Keratinocyte (primary cell): Measurements from ENCODE around the gene MMRN2. TPM values are rescaled to one million over a fixed set of nuclear protein-coding genes. Genes with fewer than 3 reads are reported as not detected.

Experiments
- DNase-seq: peaks from one replicate; pipeline ENCODE4 v3.0.0-alpha.2; 2011; ENCODE audit warnings: low read depth, missing footprints, low spot score
- FAIRE-seq: peaks from 2 replicates; lab custom pipeline; 2011; peaks lifted over from hg19 to GRCh38; lab: Jason Lieb, UNC
- H2AFZ ChIP-seq: 2 replicates; pipeline ENCODE4 v1.6.0; 2012; ENCODE audit warnings: low read length, control low read depth, inconsistent platforms; ENCODE audit not compliant: control insufficient read depth
- H3K27ac ChIP-seq: 2 replicates; pipeline ENCODE4 v1.5.1; 2011; ENCODE audit warnings: low read length; ENCODE audit not compliant: control insufficient read depth, insufficient read depth
- H3K27me3 ChIP-seq: 3 replicates; pipeline ENCODE4 v1.6.0; 2011; ENCODE audit warnings: low read length; ENCODE audit not compliant: control insufficient read depth, insufficient read depth; ENCODE audit errors: extremely low read depth
- H3K36me3 ChIP-seq, 2 experiments: 2 replicates in 1 of 2; 3 replicates in 1 of 2; pipeline ENCODE4 v1.5.1; 2011; ENCODE audit warnings: low read length in 2 of 2, mild to moderate bottlenecking in 1 of 2; ENCODE audit not compliant: control insufficient read depth in 2 of 2, insufficient read depth in 2 of 2; ENCODE audit errors: extremely low read depth in 1 of 2
- H3K4me1 ChIP-seq: 3 replicates; pipeline ENCODE4 v1.5.1; 2011; ENCODE audit warnings: low read length; ENCODE audit not compliant: control insufficient read depth, insufficient read depth; ENCODE audit errors: extremely low read depth
- H3K4me2 ChIP-seq: 3 replicates; pipeline ENCODE4 v1.6.0; 2011; ENCODE audit warnings: low read depth, low read length; ENCODE audit not compliant: control insufficient read depth, insufficient read depth; ENCODE audit errors: extremely low read depth
- H3K4me3 ChIP-seq, 3 experiments: fragments of 200-600 bp in 1 of 3; sonication (generic) in 1 of 3; 2 replicates in 2 of 3; 3 replicates in 1 of 3; pipeline ENCODE4 v1.5.1; 2011 to 2016; ENCODE audit warnings: low read length in 3 of 3, mild to moderate bottlenecking in 3 of 3, control low read depth in 2 of 3, inconsistent platforms in 1 of 3, low read depth in 1 of 3, mixed read lengths in 1 of 3, mixed run types in 1 of 3, moderate library complexity in 1 of 3; ENCODE audit not compliant: control insufficient read depth in 2 of 3, insufficient read depth in 2 of 3; ENCODE audit errors: extremely low read depth in 1 of 3
- H3K79me2 ChIP-seq: 2 replicates; pipeline ENCODE4 v1.6.0; 2012; ENCODE audit warnings: low read length; ENCODE audit not compliant: control insufficient read depth, insufficient read depth
- H3K9ac ChIP-seq: 3 replicates; pipeline ENCODE4 v1.6.0; 2011; ENCODE audit warnings: low read length; ENCODE audit not compliant: control insufficient read depth, insufficient read depth; ENCODE audit errors: extremely low read depth
- H3K9me1 ChIP-seq: 3 replicates; pipeline ENCODE4 v1.6.0; 2011; ENCODE audit warnings: low read length; ENCODE audit not compliant: control insufficient read depth, insufficient read depth; ENCODE audit errors: extremely low read depth
- H3K9me3 ChIP-seq: 2 replicates; pipeline ENCODE4 v1.5.1; 2012; ENCODE audit warnings: low read depth, low read length; ENCODE audit not compliant: control insufficient read depth
- H4K20me1 ChIP-seq: 3 replicates; pipeline ENCODE4 v1.6.0; 2011; ENCODE audit warnings: low read length; ENCODE audit not compliant: control insufficient read depth, insufficient read depth; ENCODE audit errors: extremely low read depth
- EZH2 ChIP-seq: IDR thresholded peaks from one replicate; pipeline ENCODE4 v1.6.1; 2012; ENCODE audit warnings: inconsistent platforms, mild to moderate bottlenecking, low read length, moderate library complexity
- dilution Hi-C: fragments of 300-500 bp; cut with MboI; formaldehyde crosslinking; loops from one replicate; pipeline ENCODE4 v1.7.0; 2020; ENCODE audit warnings: low sequenced_read_pairs; ENCODE audit not compliant: extremely low pct_ligation_motif_present
- polyA plus RNA-seq, 5 experiments: library from polyadenylated mRNA; depleted of rRNA in 3 of 5; stranded (reverse) in 3 of 5; stranded (forward) in 1 of 5; unstranded in 1 of 5; fragments of >200 nt; gene quantifications; 1 replicate in 1 of 5; 2 replicates in 3 of 5; 3 replicates in 1 of 5; pipeline versions ENCODE4 v1.2.1 to v1.2.3, GENCODE V29; 2011 to 2012; ENCODE audit warnings: missing spikeins in 2 of 5, low read depth in 1 of 5, low replicate concordance in 1 of 5
- TF ChIP-seq, protein P1 (sequence below), 3 experiments: IDR thresholded peaks in 1 of 3; conservative IDR thresholded peaks in 1 of 3; optimal IDR thresholded peaks in 1 of 3; 2 replicates in 2 of 3; 3 replicates in 1 of 3; pipeline versions ENCODE3 to v1.5.1; 2011; ENCODE audit warnings: low read length in 3 of 3, mild to moderate bottlenecking in 3 of 3, moderate library complexity in 2 of 3, control low read depth in 1 of 3, inconsistent platforms in 1 of 3; ENCODE audit not compliant: insufficient read depth in 2 of 3; ENCODE audit errors: extremely low read depth in 1 of 3

The MMRN2 gene
- polyA plus RNA-seq, 1 donor (not counting 4 experiments of a cell fraction or from before 2014, with no cell fraction given): 13.8 TPM

DNA sequence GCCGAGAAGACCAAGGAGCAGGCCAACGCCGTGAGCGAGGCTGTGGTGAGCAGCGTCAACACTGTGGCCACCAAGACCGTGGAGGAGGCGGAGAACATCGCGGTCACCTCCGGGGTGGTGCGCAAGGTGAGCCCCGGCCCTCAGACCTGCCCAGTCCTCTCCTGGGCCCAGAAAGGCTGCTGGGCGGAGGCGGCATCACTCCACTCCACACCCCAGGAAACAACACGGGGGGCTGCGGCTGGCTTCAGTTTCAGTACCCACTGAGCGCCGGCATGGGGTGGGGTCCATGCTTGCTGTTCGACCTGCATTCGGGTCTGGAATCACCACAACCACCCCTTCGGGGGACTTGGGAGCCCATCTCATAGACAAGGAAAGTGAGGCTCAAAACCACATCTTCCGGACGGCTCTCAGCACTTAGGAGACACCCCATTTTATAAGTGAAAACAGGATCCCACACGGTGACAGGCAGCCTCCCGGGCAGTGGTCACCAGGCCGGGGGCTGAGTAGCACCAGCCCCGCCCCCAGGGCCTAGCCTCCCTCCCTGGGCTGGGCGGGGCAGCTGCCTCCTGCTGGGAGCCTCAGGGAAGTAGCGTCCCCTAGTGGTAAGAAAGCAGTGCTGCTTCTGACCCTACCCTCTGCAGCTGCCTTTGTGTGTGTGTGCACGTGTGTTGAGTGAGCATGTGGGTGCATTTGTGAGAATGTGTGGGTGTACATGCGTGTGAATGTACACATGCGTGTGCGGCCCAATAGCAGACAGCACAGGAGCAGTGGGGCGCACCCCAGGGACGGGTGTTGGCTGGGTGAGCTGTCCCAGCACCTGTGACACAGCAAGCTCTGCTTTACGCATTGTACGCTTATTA is 2.8 kb upstream of the MMRN2 start:
- DNase-seq (no peak), FAIRE-seq (peak; percentile 48)
- peaks cover 15% of the 10 kb centered on the region for H3K79me2 ChIP-seq
- TF ChIP-seq, protein P1, sequence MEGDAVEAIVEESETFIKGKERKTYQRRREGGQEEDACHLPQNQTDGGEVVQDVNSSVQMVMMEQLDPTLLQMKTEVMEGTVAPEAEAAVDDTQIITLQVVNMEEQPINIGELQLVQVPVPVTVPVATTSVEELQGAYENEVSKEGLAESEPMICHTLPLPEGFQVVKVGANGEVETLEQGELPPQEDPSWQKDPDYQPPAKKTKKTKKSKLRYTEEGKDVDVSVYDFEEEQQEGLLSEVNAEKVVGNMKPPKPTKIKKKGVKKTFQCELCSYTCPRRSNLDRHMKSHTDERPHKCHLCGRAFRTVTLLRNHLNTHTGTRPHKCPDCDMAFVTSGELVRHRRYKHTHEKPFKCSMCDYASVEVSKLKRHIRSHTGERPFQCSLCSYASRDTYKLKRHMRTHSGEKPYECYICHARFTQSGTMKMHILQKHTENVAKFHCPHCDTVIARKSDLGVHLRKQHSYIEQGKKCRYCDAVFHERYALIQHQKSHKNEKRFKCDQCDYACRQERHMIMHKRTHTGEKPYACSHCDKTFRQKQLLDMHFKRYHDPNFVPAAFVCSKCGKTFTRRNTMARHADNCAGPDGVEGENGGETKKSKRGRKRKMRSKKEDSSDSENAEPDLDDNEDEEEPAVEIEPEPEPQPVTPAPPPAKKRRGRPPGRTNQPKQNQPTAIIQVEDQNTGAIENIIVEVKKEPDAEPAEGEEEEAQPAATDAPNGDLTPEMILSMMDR (optimal IDR thresholded peaks at IDR 0.05 in 1 of 3, IDR thresholded peaks at IDR 0.05 in 1 of 3, conservative IDR thresholded peaks at IDR 0.05 in 1 of 3; ENCODE audit: extremely low read depth in 1 of 3, insufficient read depth in 2 of 3, low read length in 3 of 3): peak in 2 of 3 experiments; percentile 99 to 100
- no peak for TF ChIP-seq EZH2
- peaks cover 2% of the 10 kb centered on the region for H3K9me1 ChIP-seq
- dilution Hi-C loops: no loop called here
- no peak overlapping the region for H3K9ac ChIP-seq
- H3K9me3 ChIP-seq: no peaks in the 10 kb centered on the region
- no peak overlapping the region for H3K4me3 ChIP-seq
- no peak overlapping the region for H3K4me2 ChIP-seq
- peak overlapping the region; percentile 10 for H3K27ac ChIP-seq
- no peak overlapping the region for H2AFZ ChIP-seq
- H4K20me1 ChIP-seq: peaks cover 3% of the 10 kb centered on the region
- H3K36me3 ChIP-seq: no peaks in the 10 kb centered on the region
- H3K4me1 ChIP-seq: peaks cover 40% of the 10 kb centered on the region
- H3K27me3 ChIP-seq: no peaks in the 10 kb centered on the region

DNA sequence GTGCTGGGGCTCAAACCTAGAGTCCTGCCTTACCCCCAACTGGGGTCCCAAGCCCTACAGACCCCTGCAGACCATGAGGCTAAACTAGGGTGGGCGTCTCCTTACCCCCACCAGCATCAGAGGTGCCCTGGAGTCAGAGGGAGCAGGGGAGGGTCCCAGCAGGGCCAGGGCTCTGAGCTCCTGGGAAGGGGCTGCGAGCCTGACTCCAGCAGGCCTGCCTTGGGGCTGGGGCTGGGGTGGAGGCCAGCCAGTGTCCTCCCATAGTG is 2.3 kb upstream of the MMRN2 start:
- Histone ChIP-seq H4K20me1 (peaks cover 3% of the 10 kb centered on the region), H3K36me3 (no peaks in the 10 kb centered on the region), H3K9me3 (no peaks in the 10 kb centered on the region), H2AFZ (no peak overlapping the region), H3K4me3 (no peak overlapping the region), H3K4me1 (peaks cover 40% of the 10 kb centered on the region), H3K9me1 (peaks cover under 1% of the 10 kb centered on the region), H3K79me2 (peaks cover 15% of the 10 kb centered on the region), H3K27me3 (no peaks in the 10 kb centered on the region), H3K27ac (peak overlapping the region; percentile 78), H3K4me2 (peak overlapping the region; percentile 87), H3K9ac (peak overlapping the region; percentile 73)
- no peak for FAIRE-seq
- dilution Hi-C loops: no loop called here
- no peak for DNase-seq
- TF ChIP-seq, protein P1 (optimal IDR thresholded peaks at IDR 0.05 in 1 of 3, IDR thresholded peaks at IDR 0.05 in 1 of 3, conservative IDR thresholded peaks at IDR 0.05 in 1 of 3; ENCODE audit: extremely low read depth in 1 of 3, insufficient read depth in 2 of 3, low read length in 3 of 3): no peak
- TF ChIP-seq EZH2: no peak
